Measurements from ENCODE around the gene TECR.

TECR gene

DNA sequence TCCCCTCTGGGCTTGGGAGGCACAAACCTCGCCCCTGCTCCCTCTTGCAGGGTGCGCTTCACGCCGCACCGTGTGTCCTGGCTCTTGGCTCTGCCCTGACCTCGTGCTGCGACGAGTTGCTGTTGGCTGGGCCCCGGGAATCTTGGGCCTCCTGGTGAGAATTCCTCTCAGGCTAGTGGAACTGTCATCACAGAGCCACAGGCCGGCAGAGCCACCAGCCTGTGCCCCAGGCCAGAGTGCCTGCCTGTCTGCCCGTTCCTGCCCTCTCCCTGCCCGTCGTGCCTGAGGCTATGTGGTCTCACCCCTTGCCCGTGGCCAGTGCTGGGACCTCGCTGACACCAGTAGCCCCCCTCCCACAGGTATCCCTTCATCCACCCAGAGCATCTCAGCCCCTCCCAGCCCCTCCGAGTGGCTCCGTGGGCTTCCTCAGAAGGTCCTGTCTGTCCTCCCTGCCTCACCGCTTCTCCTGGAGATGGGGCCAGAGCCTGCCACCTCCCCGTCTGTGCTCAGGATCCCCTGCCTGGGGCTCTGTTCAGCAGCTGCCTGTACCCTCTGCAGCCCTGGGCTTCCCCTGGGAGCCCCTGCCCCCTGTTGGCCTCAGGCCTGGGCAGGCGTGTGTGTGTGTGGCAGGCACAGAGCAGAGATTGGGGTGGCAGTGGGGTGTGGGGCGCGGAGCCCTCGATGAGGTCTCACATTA lies 29.1 kb downstream of the TECR start:
- TF ChIP-seq, protein P1, sequence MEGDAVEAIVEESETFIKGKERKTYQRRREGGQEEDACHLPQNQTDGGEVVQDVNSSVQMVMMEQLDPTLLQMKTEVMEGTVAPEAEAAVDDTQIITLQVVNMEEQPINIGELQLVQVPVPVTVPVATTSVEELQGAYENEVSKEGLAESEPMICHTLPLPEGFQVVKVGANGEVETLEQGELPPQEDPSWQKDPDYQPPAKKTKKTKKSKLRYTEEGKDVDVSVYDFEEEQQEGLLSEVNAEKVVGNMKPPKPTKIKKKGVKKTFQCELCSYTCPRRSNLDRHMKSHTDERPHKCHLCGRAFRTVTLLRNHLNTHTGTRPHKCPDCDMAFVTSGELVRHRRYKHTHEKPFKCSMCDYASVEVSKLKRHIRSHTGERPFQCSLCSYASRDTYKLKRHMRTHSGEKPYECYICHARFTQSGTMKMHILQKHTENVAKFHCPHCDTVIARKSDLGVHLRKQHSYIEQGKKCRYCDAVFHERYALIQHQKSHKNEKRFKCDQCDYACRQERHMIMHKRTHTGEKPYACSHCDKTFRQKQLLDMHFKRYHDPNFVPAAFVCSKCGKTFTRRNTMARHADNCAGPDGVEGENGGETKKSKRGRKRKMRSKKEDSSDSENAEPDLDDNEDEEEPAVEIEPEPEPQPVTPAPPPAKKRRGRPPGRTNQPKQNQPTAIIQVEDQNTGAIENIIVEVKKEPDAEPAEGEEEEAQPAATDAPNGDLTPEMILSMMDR (IDR thresholded peaks at IDR 0.05) = no peak

DNA sequence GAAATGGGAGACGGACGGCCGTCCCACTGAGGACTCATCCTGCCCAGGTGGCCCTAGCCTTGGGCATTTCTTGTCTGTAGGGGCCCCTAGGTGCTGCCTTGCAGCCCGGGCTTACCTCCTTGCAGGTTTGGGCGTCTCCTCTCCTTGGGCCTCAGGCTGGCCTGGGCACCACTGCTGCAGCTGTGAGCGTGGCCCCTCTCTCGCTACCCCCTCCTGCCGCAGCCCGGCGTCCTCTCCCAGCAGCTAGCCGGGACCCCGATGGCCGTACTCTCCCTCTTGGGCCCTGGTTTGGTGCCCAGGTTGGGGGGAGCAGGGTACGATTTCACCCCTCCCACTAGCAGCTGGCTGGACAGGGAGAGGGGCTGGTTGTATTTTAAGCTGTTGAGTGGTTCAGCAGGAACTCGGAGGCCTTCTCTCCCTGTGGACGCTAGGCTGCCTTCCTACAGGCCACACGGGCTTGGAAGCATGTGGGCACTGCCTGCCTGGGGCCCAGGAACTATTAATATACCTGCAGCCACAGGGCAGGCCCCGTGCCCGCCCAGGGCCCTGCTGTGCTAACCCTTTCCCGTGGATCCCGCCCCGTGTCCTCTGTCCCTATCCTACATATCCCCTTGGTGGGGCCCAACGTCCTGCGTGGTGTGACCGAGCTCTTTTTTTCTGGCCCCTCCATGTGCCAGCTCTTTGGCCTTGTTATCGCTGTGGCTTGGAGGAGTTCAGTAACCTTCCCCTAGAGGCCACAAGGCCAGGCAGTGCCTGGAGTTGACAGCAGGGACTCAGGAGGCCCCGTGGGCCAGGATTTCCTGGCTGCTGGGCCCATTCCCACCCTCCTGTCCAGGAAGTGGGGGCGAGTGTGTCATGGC lies 30.8 kb downstream of the TECR start:
- TF ChIP-seq, protein P1 (IDR thresholded peaks at IDR 0.05) = no peak

DNA sequence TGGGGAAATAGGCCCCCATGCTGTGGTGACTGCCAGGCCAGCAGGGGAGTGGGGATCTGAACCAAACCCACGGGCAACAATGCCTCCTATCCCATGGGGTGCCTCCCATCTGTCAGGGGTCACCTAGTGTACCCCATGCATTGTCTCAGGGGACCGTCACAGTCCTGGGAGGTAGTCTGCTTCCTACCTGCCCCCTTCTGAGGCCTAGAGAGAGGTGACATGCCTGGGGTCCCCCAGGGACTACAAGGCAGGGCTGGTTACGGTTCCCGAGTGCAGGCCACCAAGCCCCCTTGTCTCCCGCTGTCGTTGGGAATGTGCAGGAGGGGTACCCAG lies 31.3 kb downstream of the TECR start:
- TF ChIP-seq, protein P1 (IDR thresholded peaks at IDR 0.05) = no peak

GRCh38 chr19:14561249-14561648 lies 31.9 kb downstream of the TECR start:
- TF ChIP-seq, protein P1 (IDR thresholded peaks at IDR 0.05) = no peak

DNA sequence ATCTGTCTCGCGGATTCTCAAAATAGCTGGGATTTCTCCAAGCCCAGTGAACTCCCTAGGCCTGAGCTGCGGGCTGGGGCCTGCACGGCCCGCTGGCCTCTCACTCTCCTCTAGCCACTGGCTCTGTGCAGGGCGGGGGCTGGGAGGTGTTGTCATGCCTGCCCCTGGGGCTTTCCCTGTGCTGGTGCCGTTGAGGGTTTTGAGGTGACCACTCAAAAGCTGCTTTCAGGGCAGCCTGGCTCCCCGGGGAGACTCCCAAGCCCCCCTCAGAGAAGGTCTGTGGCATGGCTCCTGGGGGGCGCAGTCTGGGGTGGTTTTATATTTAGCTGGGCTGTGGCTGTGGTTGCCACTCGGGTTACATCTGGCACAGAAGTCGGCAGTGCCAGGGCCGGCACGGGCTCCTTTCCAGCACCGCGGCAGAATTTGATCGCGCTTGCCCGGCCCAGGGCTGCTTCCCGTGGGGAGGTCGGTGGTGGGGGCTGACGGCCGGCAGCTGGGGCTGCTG lies 32.5 kb downstream of the TECR start:
- TF ChIP-seq, protein P1 (IDR thresholded peaks at IDR 0.05) = no peak

GRCh38 chr19:14562660-14563589 lies 33.5 kb downstream of the TECR start:
- TF ChIP-seq, protein P1 (IDR thresholded peaks at IDR 0.05) = no peak

GRCh38 chr19:14563590-14563926 lies 34.2 kb downstream of the TECR start:
- TF ChIP-seq, protein P1 (IDR thresholded peaks at IDR 0.05) = no peak
